DMS153 treated with DMSO at 0.1 percent for 48 hours (cell line): ENCODE data around the gene PTP4A2.
"Not testable (repeated sequence)": the region's sequence is repeated elsewhere in the genome, so short reads cannot be mapped to it uniquely, and the experiment has no call there.

Experiments used
- DNase-seq: peaks from one replicate; lab custom pipeline; 2025; ENCODE audit not compliant: unreplicated experiment; lab: John Stamatoyannopoulos, UW

The PTP4A2 gene

GRCh38 chr1:31926252-31926651 lies 11.9 kb downstream of the PTP4A2 start:
- DNase-seq: no peak

GRCh38 chr1:31925824-31926223 lies 12.3 kb downstream of the PTP4A2 start:
- not testable (repeated sequence) for DNase-seq

GRCh38 chr1:31924839-31925238 lies 13.3 kb downstream of the PTP4A2 start:
- DNase-seq: no peak

- DNase-seq: no peak
Measured at GRCh38 chr1:31923901-31924535, 14.2 kb downstream of the PTP4A2 start.

- DNase-seq: no peak
Measured at GRCh38 chr1:31920956-31921355, 17.2 kb downstream of the PTP4A2 start.

GRCh38 chr1:31919591-31919990 lies 18.6 kb downstream of the PTP4A2 start:
- DNase-seq: no peak

- DNase-seq: no peak
Measured at GRCh38 chr1:31915438-31915837, 22.7 kb downstream of the PTP4A2 start.

- DNase-seq: no peak
Measured at GRCh38 chr1:31913968-31914367, 24.2 kb downstream of the PTP4A2 start.

- peak; percentile 57 for DNase-seq
Measured at GRCh38 chr1:31912839-31913239, 25.3 kb downstream of the PTP4A2 start.

GRCh38 chr1:31911994-31912780 lies 26.0 kb downstream of the PTP4A2 start:
- DNase-seq: no peak

GRCh38 chr1:31910933-31911332 lies 27.2 kb downstream of the PTP4A2 start:
- no peak for DNase-seq

- no peak for DNase-seq
Measured at GRCh38 chr1:31909691-31910090, 28.5 kb downstream of the PTP4A2 start.

GRCh38 chr1:31906557-31906956 lies 31.6 kb downstream of the PTP4A2 start:
- DNase-seq: no peak

GRCh38 chr1:31905681-31906080 lies 32.5 kb downstream of the PTP4A2 start:
- DNase-seq: no peak

- no peak for DNase-seq
Measured at GRCh38 chr1:31905093-31905509, 33.1 kb downstream of the PTP4A2 start.

GRCh38 chr1:31904339-31905092 lies 33.7 kb downstream of the PTP4A2 start:
- no peak for DNase-seq

GRCh38 chr1:31902510-31902860 lies 35.7 kb downstream of the PTP4A2 start:
- DNase-seq: no peak

GRCh38 chr1:31901838-31902509 lies 36.2 kb downstream of the PTP4A2 start:
- no peak for DNase-seq

GRCh38 chr1:31900790-31901189 lies 37.4 kb downstream of the PTP4A2 start:
- no peak for DNase-seq

- DNase-seq: no peak
Measured at GRCh38 chr1:31897526-31898100, 40.6 kb downstream of the PTP4A2 start.
